Muscle of arm (tissue), 12 donors: ENCODE data around the gene DIDO1. TPM values are rescaled to one million over a fixed set of nuclear protein-coding genes. Genes with fewer than 3 reads are reported as not detected.
A peak's percentile ranks its signal among the peaks of the same experiment; 100 is the strongest.

Experiments
- DNase-seq: peaks from one replicate; pipeline ENCODE4 v3.0.0-alpha.2; 2013
- polyA plus RNA-seq, 12 donors: library from polyadenylated mRNA; unstranded; fragments of 120-200 nt; gene quantifications; one replicate each; pipeline ENCODE4 v1.2.1, GENCODE V29; 2013; ENCODE audit not compliant: insufficient read length in 12 of 12

Gene DIDO1
- polyA plus RNA-seq, 12 donors, result 33.5 to 69.0 (median 37.7) TPM; not detected in 1

DNA sequence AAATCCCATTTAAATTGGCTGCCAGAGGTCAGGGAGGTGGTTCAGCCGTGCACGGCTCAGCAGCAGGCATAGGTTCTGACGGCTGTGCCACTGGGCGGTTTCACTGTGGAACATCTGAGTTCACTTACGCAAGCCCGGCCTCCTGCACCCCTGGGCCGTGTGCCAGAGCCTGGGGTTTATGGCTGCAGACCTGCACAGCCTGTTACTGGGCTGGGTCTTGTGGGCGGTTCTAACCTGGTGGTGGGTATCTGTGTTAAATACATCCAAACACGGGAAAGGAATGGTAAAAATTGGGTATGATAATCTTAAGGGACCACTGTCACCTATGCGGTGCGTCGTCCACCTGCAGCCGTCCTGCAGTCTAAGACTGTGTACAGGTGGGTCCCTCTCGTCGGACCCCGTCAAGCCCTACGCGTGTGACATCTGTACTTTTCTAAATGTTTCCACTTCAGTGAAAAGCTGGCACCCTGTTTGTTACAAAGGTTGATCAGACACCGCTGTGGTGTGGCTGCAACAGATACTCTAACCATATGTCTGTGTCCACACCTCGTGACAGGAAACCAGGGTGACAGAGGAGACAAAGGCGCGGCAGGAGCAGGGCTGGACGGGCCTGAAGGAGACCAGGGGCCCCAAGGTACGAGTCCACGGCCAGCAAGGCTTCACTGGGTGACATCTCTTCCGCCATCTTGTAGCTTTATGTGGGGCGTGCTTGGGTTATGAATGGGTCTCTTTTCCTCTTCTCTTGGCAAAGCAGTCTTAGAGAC, 88.0 kb downstream of the DIDO1 start:
- no peak for DNase-seq

GRCh38 chr20:62837790-62838127, 88.5 kb downstream of the DIDO1 start:
- no peak for DNase-seq

- DNase-seq, result no peak
Observed at GRCh38 chr20:62836967-62837490, 89.3 kb downstream of the DIDO1 start.

DNA sequence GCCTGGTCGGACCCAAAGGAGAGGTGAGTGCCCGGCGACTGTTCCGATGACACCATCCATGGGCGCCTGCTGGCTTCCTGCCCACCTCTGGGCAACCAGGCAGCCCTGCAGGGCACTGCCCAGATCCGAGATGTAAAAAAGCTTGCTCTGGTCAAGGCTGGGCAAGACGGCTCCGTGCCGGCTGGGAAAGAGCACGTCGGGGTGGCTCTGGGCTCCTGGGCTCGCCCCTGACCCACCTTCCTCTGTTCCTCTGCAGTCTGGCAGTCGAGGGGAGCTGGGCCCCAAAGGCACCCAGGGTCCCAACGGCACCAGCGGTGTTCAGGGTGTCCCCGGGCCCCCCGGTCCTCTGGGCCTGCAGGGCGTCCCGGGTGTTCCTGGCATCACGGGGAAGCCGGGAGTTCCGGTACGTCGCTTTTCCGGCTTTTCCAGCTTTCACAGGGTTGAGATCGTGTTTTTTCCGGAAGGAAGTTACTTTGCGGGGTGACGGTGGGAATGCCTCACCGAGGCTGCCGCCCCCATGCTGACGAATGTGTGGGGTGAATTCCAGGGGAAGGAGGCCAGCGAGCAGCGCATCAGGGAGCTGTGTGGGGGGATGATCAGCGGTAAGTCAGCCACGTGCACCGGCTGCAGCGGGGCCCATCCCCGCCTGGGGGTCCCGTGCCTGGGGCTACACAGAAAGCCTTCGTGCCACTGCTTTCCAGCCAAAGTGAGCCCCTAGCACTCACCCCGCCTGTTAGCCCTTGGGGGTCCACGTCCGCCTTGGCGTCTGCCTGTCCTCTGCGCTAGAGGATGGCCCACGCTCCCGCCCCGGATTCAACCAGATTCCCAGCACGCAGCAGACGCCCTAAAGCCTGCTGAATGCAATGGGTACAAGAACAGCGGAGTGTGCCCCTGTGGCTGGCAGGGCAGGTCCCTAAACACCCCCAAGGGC, 90.1 kb downstream of the DIDO1 start:
- DNase-seq, result peak; percentile 59

- no peak for DNase-seq
Observed at GRCh38 chr20:62834967-62835730, 91.2 kb downstream of the DIDO1 start.

GRCh38 chr20:62832951-62833391, 93.3 kb downstream of the DIDO1 start:
- DNase-seq, result no peak

GRCh38 chr20:62832212-62832922, 93.9 kb downstream of the DIDO1 start:
- DNase-seq, result no peak

GRCh38 chr20:62831854-62832211, 94.5 kb downstream of the DIDO1 start:
- DNase-seq, result no peak

DNA sequence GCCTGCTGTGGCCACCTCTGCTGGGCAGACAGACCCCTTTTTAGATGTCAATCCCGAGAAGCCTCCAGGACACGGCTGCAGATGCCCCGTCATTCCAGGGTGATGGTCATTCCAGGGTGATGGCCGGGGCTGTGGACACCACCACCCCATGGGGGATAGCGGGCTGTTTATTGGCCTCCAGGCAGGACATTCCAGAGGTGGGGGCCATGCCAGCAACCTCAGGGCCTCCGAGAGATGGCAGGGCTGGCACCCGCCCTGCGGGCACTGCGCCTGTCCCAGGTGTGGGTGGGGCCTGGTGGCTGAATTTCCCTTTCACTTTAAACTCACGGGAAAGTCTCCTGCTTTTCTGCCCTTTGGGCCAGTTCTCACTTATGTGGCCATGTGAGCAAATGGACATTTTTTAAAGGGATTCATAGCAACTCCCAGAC, 94.9 kb downstream of the DIDO1 start:
- no peak for DNase-seq

DNA sequence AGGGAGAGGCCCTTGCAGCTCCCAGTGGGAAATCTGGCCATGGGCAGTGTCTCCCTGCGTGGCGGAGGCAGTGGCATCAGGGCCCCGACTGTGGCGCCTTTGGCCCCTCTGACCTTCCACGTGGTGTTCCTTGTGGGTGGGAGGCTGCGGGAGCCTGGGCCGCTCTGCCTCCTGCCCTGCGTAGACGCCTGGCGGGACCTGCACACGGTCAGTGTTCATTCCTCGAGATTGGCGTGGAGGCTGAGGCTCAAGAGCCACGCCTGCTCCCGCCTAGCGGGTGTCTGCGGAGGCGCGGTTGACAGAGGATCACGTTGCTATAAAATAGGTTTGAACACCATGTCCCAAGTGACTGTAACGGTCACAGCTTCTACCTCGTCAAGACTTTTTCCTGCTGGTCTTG, 95.5 kb downstream of the DIDO1 start:
- DNase-seq, result no peak

DNA sequence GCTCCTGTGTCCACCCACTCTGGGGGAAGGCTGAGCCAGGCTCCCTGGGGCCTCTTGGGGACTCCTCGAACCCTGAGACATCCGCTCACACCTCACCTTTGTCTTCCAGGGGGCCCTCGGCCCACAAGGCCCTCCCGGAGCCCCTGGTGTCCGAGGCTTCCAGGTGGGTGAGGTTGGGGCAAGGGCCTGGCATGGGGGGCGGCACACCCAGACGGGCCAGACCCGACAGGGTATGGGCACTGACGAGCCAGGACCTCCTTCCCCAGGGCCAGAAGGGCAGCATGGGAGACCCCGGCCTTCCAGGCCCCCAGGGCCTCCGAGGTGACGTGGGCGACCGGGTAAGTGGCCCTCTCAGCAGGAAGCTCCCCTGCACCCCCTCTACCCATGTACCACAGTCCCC, 96.1 kb downstream of the DIDO1 start:
- DNase-seq, result no peak

DNA sequence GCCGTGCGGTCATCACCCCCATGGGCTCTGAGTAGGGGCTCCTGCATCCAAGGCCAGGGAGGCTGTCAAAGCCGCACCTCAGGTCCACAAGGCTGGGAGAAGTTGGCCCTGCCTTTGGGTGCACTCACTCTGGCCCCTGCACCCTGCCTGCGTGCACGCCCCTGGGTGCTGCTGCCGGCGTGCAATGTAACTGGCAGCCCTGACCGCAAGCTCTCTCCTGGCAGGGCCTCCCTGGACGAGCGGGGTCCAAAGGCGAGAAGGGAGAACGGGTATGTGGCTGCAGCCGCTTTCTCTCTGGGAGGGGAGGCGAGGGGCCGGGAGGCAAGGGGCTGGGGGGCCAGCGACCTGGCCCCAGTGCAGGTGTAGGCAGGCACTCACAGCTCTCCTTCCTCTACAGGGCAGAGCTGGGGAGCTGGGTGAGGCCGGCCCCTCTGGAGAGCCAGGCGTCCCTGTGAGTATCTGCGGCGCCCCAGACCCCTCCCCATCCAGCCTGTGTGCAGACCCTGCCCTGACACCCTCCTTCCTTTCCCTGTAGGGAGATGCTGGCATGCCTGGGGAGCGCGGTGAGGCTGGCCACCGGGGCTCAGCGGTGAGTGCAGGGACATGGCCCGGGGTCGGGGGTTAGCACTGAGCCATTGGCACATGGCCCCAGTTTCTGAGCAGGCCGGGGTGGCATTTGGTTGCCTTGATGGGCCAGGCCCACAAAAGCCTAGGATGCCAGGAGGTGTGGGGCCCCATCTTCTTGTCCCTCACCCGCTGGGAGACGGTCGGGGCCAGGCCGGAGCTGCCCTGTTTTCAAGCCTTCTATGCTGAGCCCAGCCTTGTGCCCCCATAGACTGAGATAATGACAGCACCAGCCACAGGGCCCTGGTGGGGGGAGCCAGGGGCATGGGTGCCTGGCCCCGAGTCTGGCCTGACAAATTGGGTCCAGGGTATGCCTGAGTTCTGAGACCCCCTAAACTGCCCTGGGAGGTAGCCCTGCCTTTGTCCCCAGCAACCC, 96.8 kb downstream of the DIDO1 start:
- DNase-seq, result no peak

GRCh38 chr20:62828511-62829230, 97.6 kb downstream of the DIDO1 start:
- no peak for DNase-seq

DNA sequence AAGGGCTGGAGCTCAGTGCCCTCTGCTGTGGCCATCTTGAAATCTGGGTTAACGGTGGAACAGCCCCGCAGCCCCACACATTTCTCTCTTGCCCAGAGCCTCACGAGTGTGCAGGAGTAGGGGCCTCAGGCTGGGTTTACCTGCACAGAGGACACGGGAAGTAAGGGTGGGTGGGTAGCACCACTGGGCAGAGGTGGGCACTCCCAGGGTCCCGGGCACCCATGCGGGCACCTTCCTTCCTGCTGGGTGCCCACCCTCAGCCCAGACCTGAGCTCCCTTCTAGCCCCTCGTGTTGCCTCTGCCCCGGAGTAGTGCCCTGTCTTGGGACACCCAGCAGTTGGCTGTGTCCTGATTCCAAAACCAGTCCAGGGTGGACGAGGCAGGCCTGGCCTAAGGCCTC, 98.3 kb downstream of the DIDO1 start:
- no peak for DNase-seq

Other genes with a start within 250 kb of the DIDO1 start
- gene NTSR1, start 217.7 kb downstream of the DIDO1 start, polyA plus RNA-seq, result under 1 TPM in 9 of 12 donors, not detected in 3; 0.04 to 0.24 (median 0.14) TPM
- gene MRGBP, start 130.0 kb downstream of the DIDO1 start, polyA plus RNA-seq, result 10 to 100 TPM in 5 of 12 donors, 1 to 10 TPM in 6, not detected in 1; 7.3 to 16.3 (median 9.5) TPM
- gene OGFR, start 121.7 kb downstream of the DIDO1 start, polyA plus RNA-seq, result 10 to 100 TPM in 11 of 12 donors, not detected in 1; 12.0 to 27.2 (median 14.5) TPM
- gene COL9A3, start 109.5 kb downstream of the DIDO1 start, polyA plus RNA-seq, result 10 to 100 TPM in 7 of 12 donors, 1 to 10 TPM in 4, not detected in 1; 4.5 to 24.9 (median 11.0) TPM
- 10 to 100 TPM in 3 of 12 donors, 1 to 10 TPM in 7, not detected in 2; 7.3 to 15.2 (median 9.0) TPM for gene TCFL5, start 64.7 kb downstream of the DIDO1 start, polyA plus RNA-seq
- gene GID8, start 11.6 kb upstream of the DIDO1 start, polyA plus RNA-seq, result 10 to 100 TPM in 11 of 12 donors, not detected in 1; 19.3 to 42.9 (median 30.1) TPM
- gene SLC17A9, start 26.2 kb upstream of the DIDO1 start, polyA plus RNA-seq, result 10 to 100 TPM in 1 of 12 donors, 1 to 10 TPM in 4, under 1 TPM in 6, not detected in 1; 0.67 to 14.5 (median 0.86) TPM
- gene BHLHE23, start 80.5 kb upstream of the DIDO1 start, polyA plus RNA-seq, result under 1 TPM in 1 of 12 donors, not detected in 11; 0.16 TPM